HCT116 (cell line): ENCODE results near the gene ARHGEF38. TPM values are rescaled to one million over a fixed set of nuclear protein-coding genes. Genes with fewer than 3 reads are reported as not detected.

Experiments
- ATAC-seq: fragments of 200-7000 bp; cut with Tn5 transposase; 2 replicates; pipeline ENCODE4 v1.9.1; 2020; ENCODE audit warnings: mild to moderate bottlenecking, moderate library complexity
- BruUV-seq: library from RNA; stranded (reverse); fragments of 400-500 nt; replicated peaks from 2 replicates; lab custom pipeline; 2021; lab: Mats Ljungman, UMichigan
- CTCF ChIA-PET: fragments of 300-600 bp; sonication (Branson Sonifier 250); formaldehyde crosslinking; loops from one replicate; lab custom pipeline; 2021; ENCODE audit warnings: antibody characterized with exemption; lab: Charles Lee
- POLR2A ChIA-PET: fragments of 300-600, 350-600 bp; sonication (Branson Sonifier 250); formaldehyde crosslinking; loops from one replicate; lab custom pipeline; 2021; ENCODE audit warnings: antibody characterized with exemption; lab: Charles Lee
- RAD21 ChIA-PET, 2 experiments: fragments of 300-600 bp; sonication (Branson Sonifier 250); formaldehyde crosslinking; loops; one replicate each; lab custom pipeline; 2023; ENCODE audit warnings: low total read pairs in 2 of 2; ENCODE audit not compliant: uncharacterized antibody in 2 of 2, unreplicated experiment in 2 of 2, low non-redundant PET in 1 of 2; lab: Charles Lee
- DNase-seq: peaks from one replicate; pipeline ENCODE4 v3.0.0-alpha.2; 2010; ENCODE audit warnings: low read depth, low spot score
- H2AFZ ChIP-seq: fragments of 200-600 bp; shearing (Covaris generic), sonication (generic); 2 replicates; pipeline ENCODE4 v1.6.1; 2017; ENCODE audit warnings: low read depth, mixed run types, mixed read lengths, antibody characterized with exemption, low read length; ENCODE audit not compliant: poor library complexity, severe bottlenecking
- H3K27ac ChIP-seq: 2 replicates; pipeline ENCODE4 v1.5.1; 2012; ENCODE audit warnings: low read depth, low read length
- H3K27me3 ChIP-seq: fragments of 200-600 bp; sonication (generic); 2 replicates; pipeline ENCODE4 v1.6.1; 2016; ENCODE audit warnings: mixed run types, low read length, mixed read lengths; ENCODE audit not compliant: insufficient read depth
- H3K36me3 ChIP-seq, 2 experiments: fragments of 200-500 bp in 1 of 2; fragments of 200-600 bp in 1 of 2; sonication (Bioruptor generic) in 1 of 2; sonication (generic) in 1 of 2; 2 replicates each; pipeline versions ENCODE4 v1.5.1 to v1.6.1; 2014 to 2016; ENCODE audit warnings: low read length in 2 of 2, inconsistent platforms in 1 of 2, mixed read lengths in 1 of 2, mixed run types in 1 of 2; ENCODE audit not compliant: insufficient read depth in 2 of 2, control insufficient read depth in 1 of 2
- H3K4me1 ChIP-seq, 2 experiments: fragments of 200-600 bp in 1 of 2; sonication (generic) in 1 of 2; 2 replicates each; pipeline versions ENCODE4 v1.5.1 to v1.6.1; 2012 to 2017; ENCODE audit warnings: low read length in 2 of 2, inconsistent platforms in 1 of 2, mild to moderate bottlenecking in 1 of 2, mixed read lengths in 1 of 2, mixed run types in 1 of 2, moderate library complexity in 1 of 2; ENCODE audit not compliant: insufficient read depth in 2 of 2, control insufficient read depth in 1 of 2
- H3K4me2 ChIP-seq: fragments of 200-600 bp; sonication (generic); 2 replicates; pipeline ENCODE4 v1.6.1; 2017; ENCODE audit warnings: mixed run types, low read length, mixed read lengths
- H3K4me3 ChIP-seq, 2 experiments: fragments of 200-600 bp in 1 of 2; sonication (generic) in 1 of 2; replicated peaks in 1 of 2; 2 replicates each; pipeline ENCODE4 v1.5.1; 2011 to 2016; ENCODE audit warnings: low read length in 2 of 2, control low read depth in 1 of 2, low read depth in 1 of 2, mild to moderate bottlenecking in 1 of 2, mixed read lengths in 1 of 2, mixed run types in 1 of 2
- H3K79me2 ChIP-seq: fragments of 200-600 bp; sonication (generic); 2 replicates; pipeline ENCODE4 v1.6.1; 2017; ENCODE audit warnings: mild to moderate bottlenecking, mixed run types, low read length, moderate library complexity, mixed read lengths; ENCODE audit not compliant: insufficient read depth
- H3K9ac ChIP-seq: fragments of 200-600 bp; sonication (generic); 2 replicates; pipeline ENCODE4 v1.6.1; 2016; ENCODE audit warnings: low read length, mixed read lengths
- H3K9me2 ChIP-seq: fragments of 200-600 bp; sonication (generic), shearing (Covaris generic); 2 replicates; pipeline ENCODE4 v1.6.1; 2017; ENCODE audit warnings: mixed run types, mild to moderate bottlenecking, moderate library complexity; ENCODE audit not compliant: insufficient read depth
- H3K9me3 ChIP-seq, 2 experiments: fragments of 200-500 bp in 1 of 2; fragments of 200-600 bp in 1 of 2; sonication (Bioruptor generic) in 1 of 2; sonication (generic) in 1 of 2; 2 replicates each; pipeline ENCODE4 v1.6.1; 2014 to 2017; ENCODE audit warnings: low read length in 2 of 2, mixed read lengths in 2 of 2, inconsistent platforms in 1 of 2, low read depth in 1 of 2, mild to moderate bottlenecking in 1 of 2, mixed run types in 1 of 2, moderate library complexity in 1 of 2; ENCODE audit not compliant: control insufficient read depth in 1 of 2, insufficient read depth in 1 of 2
- H4K20me1 ChIP-seq: fragments of 200-600 bp; sonication (generic), shearing (Covaris generic); 2 replicates; pipeline ENCODE4 v1.6.1; 2017; ENCODE audit warnings: mixed run types, mild to moderate bottlenecking, moderate library complexity; ENCODE audit not compliant: insufficient read depth
- CBX3 ChIP-seq: IDR thresholded peaks from 2 replicates; pipeline ENCODE4 v1.6.1; 2012; ENCODE audit warnings: low read depth
- EGR1 ChIP-seq: IDR thresholded peaks from 2 replicates; pipeline ENCODE4 v1.6.1; 2012; ENCODE audit warnings: low read depth
- ELF1 ChIP-seq: IDR thresholded peaks from 2 replicates; pipeline ENCODE4 v1.6.1; 2012; ENCODE audit warnings: low read depth, borderline replicate concordance
- EZH2 ChIP-seq: fragments of 200-600 bp; sonication (generic); IDR thresholded peaks from 2 replicates; pipeline ENCODE4 v1.6.1; 2017; ENCODE audit warnings: antibody characterized with exemption, mixed run types
- JUND ChIP-seq: IDR thresholded peaks from 2 replicates; pipeline ENCODE4 v1.6.1; 2012
- RAD21 ChIP-seq: IDR thresholded peaks from 2 replicates; pipeline ENCODE4 v1.6.1; 2012; ENCODE audit warnings: low read depth, mild to moderate bottlenecking
- SIN3A ChIP-seq: IDR thresholded peaks from 2 replicates; pipeline ENCODE4 v1.6.1; 2012; ENCODE audit warnings: low read depth
- SP1 ChIP-seq: IDR thresholded peaks from 2 replicates; pipeline ENCODE4 v1.6.1; 2012; ENCODE audit warnings: low read depth
- YY1 ChIP-seq: IDR thresholded peaks from 2 replicates; pipeline ENCODE4 v1.6.1; 2011; ENCODE audit warnings: low read length, low read depth, moderate library complexity, mild to moderate bottlenecking; ENCODE audit not compliant: insufficient replicate concordance; ENCODE audit errors: extremely low read depth
- intact Hi-C: fragments of 100-400 bp; cut with micrococcal nuclease; formaldehyde crosslinking; loops from 2 replicates; pipeline ENCODE4 v1.10.0; 2022
- total RNA-seq: library from RNA; stranded (reverse); gene quantifications from one replicate; pipeline ENCODE4 v1.2.1, GENCODE V29; 2021; ENCODE audit not compliant: unreplicated experiment
- TF ChIP-seq, protein P1 (sequence below): IDR thresholded peaks from 2 replicates; pipeline ENCODE4 v1.6.1; 2012; ENCODE audit warnings: low read depth
- TF ChIP-seq, protein P2 (sequence below): IDR thresholded peaks from 2 replicates; pipeline ENCODE4 v1.6.1; 2012
- TF ChIP-seq, protein P3 (sequence below): IDR thresholded peaks from 2 replicates; pipeline ENCODE4 v1.6.1; 2012

The ARHGEF38 gene
- total RNA-seq, 1 experiment from 2014 or later: not detected

DNA sequence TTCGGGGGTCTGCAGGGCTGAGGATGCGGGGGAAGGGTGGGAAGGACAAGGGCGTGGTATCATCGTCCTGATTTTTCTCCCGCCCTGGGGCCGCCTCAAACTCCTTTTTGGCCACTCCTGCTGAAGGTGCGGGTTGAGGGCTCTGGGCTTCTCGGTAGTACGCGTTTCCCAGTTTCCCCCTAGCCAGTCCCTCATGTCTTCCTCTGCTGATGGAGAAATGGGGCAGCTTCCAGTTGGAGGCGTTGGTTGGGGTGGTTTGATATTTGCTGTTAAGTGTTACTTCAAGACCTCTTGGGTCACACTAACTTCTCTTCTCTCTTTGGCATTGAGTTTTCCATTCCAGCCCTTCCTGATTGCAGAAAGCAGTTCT is 156.6 kb downstream of the ARHGEF38 start:
- peak; percentile 63 for ATAC-seq
- H3K79me2 ChIP-seq: peaks cover 84% of the 10 kb centered on the region
- CTCF ChIA-PET: no interaction called here

More for the DNA sequence above, 156.6 kb downstream of the ARHGEF38 start:
- H3K9ac ChIP-seq: peak overlapping the region; percentile 88
- no peaks in the 10 kb centered on the region for H4K20me1 ChIP-seq
- ChIA-PET POLR2A (no interaction called here), RAD21 (no interaction called here)
- BruUV-seq: TSS peak; percentile 65
- no peaks in the 10 kb centered on the region for H3K9me2 ChIP-seq
- peaks cover 0 to 14% of the 10 kb centered on the region in 2 experiments; a peak in 3 of 4 replicates for H3K4me1 ChIP-seq
- DNase-seq: peak; percentile 6
- no peaks in the 10 kb centered on the region for H3K36me3 ChIP-seq
- peak overlapping the region; percentile 77 to 82 for H3K4me3 ChIP-seq
- H3K27ac ChIP-seq: peak overlapping the region; percentile 80
- H3K27me3 ChIP-seq: no peaks in the 10 kb centered on the region
- TF ChIP-seq, protein P1, sequence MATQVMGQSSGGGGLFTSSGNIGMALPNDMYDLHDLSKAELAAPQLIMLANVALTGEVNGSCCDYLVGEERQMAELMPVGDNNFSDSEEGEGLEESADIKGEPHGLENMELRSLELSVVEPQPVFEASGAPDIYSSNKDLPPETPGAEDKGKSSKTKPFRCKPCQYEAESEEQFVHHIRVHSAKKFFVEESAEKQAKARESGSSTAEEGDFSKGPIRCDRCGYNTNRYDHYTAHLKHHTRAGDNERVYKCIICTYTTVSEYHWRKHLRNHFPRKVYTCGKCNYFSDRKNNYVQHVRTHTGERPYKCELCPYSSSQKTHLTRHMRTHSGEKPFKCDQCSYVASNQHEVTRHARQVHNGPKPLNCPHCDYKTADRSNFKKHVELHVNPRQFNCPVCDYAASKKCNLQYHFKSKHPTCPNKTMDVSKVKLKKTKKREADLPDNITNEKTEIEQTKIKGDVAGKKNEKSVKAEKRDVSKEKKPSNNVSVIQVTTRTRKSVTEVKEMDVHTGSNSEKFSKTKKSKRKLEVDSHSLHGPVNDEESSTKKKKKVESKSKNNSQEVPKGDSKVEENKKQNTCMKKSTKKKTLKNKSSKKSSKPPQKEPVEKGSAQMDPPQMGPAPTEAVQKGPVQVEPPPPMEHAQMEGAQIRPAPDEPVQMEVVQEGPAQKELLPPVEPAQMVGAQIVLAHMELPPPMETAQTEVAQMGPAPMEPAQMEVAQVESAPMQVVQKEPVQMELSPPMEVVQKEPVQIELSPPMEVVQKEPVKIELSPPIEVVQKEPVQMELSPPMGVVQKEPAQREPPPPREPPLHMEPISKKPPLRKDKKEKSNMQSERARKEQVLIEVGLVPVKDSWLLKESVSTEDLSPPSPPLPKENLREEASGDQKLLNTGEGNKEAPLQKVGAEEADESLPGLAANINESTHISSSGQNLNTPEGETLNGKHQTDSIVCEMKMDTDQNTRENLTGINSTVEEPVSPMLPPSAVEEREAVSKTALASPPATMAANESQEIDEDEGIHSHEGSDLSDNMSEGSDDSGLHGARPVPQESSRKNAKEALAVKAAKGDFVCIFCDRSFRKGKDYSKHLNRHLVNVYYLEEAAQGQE: no peak
- TF ChIP-seq SIN3A (no peak), ELF1 (no peak), JUND (no peak), EGR1 (no peak), SP1 (no peak), CBX3 (no peak), EZH2 (no peak), RAD21 (no peak), YY1 (no peak)
- TF ChIP-seq, protein P2, sequence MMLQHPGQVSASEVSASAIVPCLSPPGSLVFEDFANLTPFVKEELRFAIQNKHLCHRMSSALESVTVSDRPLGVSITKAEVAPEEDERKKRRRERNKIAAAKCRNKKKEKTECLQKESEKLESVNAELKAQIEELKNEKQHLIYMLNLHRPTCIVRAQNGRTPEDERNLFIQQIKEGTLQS: no peak
- TF ChIP-seq, protein P3, sequence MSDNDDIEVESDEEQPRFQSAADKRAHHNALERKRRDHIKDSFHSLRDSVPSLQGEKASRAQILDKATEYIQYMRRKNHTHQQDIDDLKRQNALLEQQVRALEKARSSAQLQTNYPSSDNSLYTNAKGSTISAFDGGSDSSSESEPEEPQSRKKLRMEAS: no peak
- peak overlapping the region; percentile 58 for H2AFZ ChIP-seq
- intact Hi-C loops: no loop called here
- H3K9me3 ChIP-seq: no peaks in the 10 kb centered on the region
- peak overlapping the region; percentile 72 for H3K4me2 ChIP-seq
